GM19099 (cell line): ENCODE results near the gene RGS21.

Experiments
- POLR2A ChIP-seq: IDR thresholded peaks from 3 replicates; pipeline ENCODE4 v1.6.1; 2011; ENCODE audit warnings: low read depth; ENCODE audit not compliant: insufficient read length; ENCODE audit errors: extremely low read depth

RGS21 gene

DNA sequence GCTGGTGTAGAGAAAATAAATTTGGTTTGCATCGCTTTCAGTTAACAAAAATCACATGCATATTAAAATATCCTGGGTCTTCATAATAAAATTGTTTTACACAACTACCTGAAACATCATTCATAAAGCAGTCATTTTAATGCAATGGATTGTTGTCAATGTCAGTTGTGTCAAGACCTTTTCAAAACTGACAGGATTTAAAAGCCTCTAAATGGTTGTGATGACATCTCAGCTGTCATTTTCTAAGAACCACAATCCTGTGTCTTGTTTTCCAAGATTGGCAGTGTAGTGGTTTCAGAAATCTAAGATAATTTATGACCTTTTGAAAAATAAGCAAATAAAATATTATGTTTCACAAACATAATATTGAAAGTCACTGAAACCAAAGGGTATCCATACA lies 42.0 kb downstream of the RGS21 start:
- TF ChIP-seq POLR2A = no peak

DNA sequence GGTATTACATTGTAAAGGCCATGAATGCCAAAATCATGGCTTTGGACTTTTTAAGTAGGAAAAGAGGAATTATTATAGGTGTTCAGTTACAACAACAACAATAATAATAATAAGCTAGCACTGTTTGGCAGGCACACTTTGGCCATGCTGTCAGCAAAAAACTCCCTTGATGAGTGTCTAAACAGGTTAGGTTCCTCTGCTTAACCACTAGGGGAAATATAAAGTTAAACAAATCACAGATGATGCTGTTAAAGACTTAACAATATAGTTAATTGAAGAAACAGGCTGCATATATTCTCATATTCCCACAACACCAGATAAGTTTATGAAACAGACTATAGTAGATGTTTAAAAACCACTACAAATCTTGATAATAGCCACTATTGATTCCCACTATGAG lies 46.4 kb downstream of the RGS21 start:
- TF ChIP-seq POLR2A = no peak

DNA sequence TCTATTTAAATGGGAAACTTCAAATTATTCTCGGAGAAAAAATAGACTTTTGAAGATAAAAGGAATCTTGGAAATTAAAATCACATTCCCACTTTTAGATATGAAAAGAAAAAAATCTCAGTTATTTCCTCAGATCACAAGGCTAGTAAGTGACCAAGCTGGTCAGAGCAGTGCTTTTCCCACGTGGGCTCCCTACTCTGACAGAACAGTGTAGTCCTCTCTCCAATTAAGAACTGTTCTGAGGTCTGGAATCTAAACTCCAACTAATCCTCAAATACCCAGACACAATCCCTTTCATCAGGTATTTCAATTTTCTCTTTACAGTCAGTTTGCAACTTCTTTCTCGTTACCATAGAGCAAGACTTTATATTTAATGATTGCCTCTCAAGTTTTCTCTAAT lies 50.6 kb downstream of the RGS21 start:
- no peak for TF ChIP-seq POLR2A

DNA sequence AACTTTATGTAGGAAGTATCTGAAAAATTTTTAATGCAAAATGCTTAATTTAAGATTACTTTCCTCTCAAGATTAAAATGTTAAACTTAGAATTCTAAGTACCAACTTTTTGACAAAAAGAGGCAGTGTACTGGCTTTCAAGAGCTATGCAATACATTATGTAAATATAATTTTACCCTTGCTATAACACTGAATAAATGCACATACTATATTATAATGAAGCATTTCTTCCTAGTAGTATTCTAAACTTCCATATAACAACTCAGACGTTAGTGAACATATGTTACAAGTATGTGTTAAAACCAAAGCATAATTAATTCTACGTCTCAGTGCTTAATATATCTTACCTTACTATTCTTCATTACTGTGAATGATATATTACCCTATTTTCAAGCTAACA lies 58.5 kb downstream of the RGS21 start:
- no peak for TF ChIP-seq POLR2A

DNA sequence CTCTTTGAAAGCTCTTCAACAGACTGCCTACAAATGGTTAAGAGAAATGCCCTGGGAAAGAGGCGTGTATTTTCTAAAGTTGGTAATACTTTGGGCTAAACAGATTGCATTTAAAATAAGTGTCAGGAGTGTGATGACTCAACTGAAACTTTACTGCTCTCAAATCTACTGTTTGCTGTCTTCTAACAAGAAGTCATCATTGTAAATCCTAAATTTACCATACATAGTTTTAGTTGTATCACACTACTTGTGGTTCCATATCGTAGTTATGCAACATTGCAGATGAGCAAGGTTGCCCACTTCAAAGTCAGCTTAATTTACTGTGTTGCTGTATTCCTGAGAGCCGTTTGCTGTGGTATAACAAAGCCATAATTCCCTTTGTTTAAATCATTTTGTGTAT lies 59.6 kb downstream of the RGS21 start:
- no peak for TF ChIP-seq POLR2A

DNA sequence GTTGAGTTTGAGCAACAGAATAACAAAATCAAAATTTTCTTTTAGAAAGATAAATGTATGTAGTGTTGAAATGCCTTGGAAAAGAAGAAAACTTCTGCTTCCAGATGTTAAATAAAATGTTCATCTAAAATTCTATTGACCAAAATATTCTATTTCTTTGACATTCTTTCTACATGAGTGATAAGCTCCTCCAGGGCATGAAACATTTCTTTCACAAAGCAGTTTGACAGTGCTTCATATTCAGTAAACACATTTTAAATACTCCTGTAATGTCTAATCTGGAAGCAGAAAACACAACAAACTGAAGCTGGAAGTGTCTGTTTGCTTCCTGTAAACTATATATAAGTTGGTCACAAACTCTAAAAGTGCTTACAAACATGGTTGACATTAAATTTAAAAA lies 61.5 kb downstream of the RGS21 start:
- TF ChIP-seq POLR2A = no peak

DNA sequence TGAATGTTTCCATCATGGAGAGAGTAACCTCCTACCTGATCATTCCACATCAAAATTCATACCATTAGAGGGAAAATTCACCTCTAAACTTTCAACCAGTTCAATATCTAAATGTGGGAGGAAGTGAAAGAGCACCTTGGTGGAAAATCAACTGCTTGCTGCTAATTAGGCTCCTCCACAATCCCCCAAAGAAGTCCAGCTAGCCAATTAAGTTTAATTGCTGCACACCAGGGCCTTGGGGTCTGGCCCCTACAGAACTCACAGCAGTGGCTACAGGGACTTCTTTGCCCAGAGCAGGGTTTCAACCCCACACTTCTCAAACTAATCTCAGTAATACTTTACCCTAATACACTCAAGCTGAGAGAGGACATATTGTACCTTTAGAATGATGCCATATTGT lies 62.1 kb downstream of the RGS21 start:
- TF ChIP-seq POLR2A = no peak

DNA sequence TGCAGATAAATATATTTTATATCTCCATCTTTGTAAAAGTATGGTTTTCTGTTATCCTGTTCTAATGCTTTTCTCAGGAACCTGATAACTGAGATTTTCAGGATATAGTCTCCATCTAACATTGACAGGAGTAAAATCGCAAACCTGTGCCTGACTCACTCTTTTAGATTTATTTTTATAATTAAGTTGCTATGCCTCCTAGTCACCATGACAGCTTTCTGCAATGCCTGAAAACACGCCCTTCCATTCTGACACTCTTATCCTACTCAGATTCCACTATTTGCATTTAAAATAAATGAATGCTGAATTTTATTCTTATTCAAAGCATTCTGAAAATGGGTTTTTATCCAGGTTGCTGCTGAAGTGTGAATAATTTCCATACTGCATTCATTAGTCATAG lies 62.8 kb downstream of the RGS21 start:
- TF ChIP-seq POLR2A = no peak

DNA sequence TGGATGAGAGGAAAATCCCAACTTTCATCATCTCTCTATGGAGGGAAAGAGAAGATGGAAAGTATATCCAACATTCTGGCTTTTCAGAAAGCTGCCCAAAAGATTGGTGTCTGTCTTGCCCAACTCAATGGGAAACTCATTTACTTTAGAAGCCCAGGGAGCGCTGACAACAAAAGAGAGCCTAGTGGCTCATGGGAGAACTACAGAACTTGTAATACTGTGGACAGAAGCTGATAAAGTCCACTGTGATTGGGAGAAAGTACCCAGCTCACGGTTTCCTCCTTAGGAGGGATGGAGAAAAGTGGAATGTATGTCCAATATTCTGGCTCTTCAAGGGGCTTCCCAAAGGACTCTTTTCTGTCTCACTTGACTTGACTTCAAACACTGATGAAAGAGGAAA lies 66.0 kb downstream of the RGS21 start:
- TF ChIP-seq POLR2A = no peak

DNA sequence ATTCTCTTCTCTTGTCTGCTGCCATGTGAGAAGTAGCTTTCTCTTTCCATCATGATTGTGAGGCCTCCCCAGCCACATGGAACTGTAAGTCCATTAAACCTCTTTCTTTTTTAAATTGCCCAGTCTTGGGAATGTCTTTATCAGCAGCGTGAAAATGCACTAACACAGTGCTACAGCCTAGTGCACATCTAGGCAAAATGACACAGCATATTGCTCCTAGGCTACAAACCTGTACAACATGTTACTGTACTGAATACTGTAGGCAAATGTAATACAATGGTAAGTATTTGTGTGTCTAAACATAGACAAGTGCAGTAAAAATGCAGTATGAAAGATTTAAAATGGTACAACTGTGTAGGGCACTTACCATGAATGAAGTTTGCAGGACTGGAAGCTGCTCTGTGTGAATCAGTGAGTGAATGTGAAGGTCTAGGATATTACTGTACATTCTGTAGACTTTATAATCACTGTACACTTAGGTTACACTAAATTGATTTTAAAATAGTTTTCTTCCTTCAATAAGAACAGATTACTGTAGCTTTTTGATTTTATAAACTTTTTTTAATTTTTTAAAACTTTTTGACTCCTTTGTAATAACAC lies 69.4 kb downstream of the RGS21 start:
- no peak for TF ChIP-seq POLR2A

DNA sequence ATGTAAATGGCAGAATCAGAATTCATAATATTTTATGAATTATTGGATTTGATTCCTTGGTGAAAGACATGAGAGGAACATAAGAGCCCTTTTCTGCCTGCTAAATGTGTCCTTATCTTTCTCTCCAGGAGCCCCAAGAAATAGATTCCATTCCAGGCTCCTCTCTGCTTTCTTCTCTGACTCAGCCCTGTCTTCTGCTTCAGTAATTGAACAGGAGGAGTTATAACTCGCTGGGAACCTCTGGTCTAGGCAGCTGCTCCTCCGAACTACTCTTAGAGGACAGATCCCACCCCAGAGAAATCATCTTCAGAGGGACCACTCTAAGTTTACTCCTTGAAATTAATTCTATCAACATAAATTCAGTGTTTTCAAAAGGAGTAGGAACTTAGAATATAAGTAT lies 78.4 kb downstream of the RGS21 start:
- no peak for TF ChIP-seq POLR2A

DNA sequence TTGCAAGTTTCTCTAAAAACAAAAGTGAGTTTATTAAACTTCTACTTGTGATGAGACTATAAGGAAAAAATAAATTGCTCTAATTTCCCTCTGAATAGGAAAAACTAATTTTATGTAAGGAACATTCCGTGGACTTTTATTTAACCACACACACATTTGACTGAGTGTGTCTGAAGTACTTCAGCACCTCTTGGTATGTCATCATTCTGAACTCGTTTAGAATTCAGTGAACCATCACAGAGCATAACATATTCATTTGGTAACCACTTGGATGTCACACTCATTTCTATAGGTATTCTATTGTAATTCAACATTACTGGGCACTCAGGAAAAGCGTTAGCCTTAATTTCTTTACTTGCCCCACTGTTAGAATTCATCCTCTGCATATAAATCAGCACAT lies 79.1 kb downstream of the RGS21 start:
- TF ChIP-seq POLR2A = no peak

DNA sequence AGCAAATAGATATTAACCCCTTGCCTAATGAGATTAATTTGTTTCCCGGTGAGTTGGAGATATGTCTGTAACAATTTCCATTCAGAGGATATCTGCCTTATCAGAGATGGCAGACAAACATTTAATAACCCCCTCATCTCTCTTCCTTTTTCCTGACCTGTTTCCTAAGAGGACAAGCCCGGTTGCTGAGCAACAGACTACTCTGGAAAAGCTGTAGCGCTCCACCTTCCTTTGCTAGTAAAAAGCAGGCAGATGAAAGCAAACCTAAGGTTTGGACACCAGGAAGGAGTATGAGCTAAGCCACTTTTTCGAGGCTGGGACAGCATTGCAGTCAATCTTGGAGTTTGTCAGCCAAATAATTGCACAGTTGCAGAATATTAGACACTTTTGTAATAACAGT lies 82.4 kb downstream of the RGS21 start:
- no peak for TF ChIP-seq POLR2A

DNA sequence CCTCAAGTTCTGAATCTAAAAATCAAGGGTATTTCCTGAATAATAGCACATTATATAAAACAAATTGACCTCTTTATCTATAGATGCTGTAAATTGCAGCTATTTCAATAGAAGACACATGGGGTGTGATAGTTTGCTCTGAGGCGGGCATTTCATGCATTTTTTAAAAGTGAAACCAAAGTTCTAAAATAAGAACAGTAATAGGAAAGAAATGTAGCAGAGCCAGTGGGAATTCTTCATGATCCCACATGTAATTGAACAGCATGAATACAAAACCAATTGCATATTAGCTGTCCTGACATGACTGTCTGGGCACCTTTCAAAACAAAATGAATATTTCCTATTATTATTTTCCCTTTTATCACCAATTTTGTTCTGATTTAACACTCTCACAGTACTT lies 85.0 kb downstream of the RGS21 start:
- TF ChIP-seq POLR2A = no peak

DNA sequence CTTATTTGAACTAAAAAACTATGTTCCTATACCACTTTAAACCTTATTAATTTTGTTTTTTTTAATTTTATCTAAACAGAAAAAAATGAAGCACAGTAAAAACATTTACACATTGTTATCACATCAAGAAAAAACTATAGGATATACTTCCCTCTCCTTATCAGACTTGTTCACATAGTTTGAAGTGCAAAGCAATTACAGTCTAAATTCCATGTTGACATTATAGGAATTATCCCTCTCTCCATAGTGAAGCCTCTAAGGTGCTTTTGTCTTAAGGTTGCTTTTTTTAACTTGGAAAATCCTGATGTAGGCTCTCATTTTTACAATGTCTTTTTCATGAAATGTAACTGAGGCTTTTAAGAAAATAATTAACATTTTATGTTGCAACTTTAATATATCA lies 85.8 kb downstream of the RGS21 start:
- no peak for TF ChIP-seq POLR2A

DNA sequence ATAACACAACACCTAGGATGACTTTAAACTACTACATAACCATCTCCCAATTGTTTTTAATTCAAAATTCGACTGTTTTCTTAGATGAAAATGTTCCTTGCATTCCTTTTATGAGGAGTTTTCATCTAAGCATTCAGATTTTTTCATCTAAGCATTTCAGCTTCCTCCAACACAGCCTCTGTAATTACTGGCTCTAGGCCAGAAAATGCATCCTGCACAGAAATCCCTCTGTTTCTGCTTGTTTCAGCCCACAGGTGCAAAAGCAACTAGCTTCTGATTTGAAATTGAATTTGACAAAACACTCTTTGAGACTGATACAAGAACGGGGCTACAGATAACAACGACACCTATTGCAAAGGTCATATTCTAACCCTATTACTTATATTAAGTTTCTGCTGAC lies 90.4 kb downstream of the RGS21 start:
- no peak for TF ChIP-seq POLR2A
